Panc1 (cell line): ENCODE measurements around the gene TRPC3. TPM values are rescaled to one million over a fixed set of nuclear protein-coding genes. Genes with fewer than 3 reads are reported as not detected.

Experiments used
- ATAC-seq: fragments of 200-7000 bp; cut with Tn5 transposase; 2 replicates; pipeline ENCODE4 v1.9.1; 2020; ENCODE audit warnings: mild to moderate bottlenecking, moderate library complexity
- BruUV-seq: library from RNA; stranded (reverse); fragments of 400-500 nt; replicated peaks from 2 replicates; lab custom pipeline; 2021; lab: Mats Ljungman, UMichigan
- CTCF ChIA-PET: fragments of 300-600 bp; sonication (Branson Sonifier 250); formaldehyde crosslinking; loops from one replicate; lab custom pipeline; 2022; ENCODE audit warnings: antibody characterized with exemption; lab: Charles Lee
- POLR2A ChIA-PET: fragments of 300-600 bp; sonication (Branson Sonifier 250); formaldehyde crosslinking; loops from one replicate; lab custom pipeline; 2022; ENCODE audit warnings: antibody characterized with exemption; lab: Charles Lee
- DNase-seq: peaks from one replicate; pipeline ENCODE4 v3.0.0-alpha.2; 2010; ENCODE audit warnings: low read depth, low spot score
- H3K27ac ChIP-seq: 2 replicates; pipeline ENCODE4 v1.5.1; 2011; ENCODE audit warnings: mild to moderate bottlenecking, low read length, inconsistent platforms
- H3K27me3 ChIP-seq: fragments of 200-500 bp; sonication (Bioruptor generic); 2 replicates; pipeline ENCODE4 v1.6.0; 2014; ENCODE audit warnings: low read length, inconsistent platforms; ENCODE audit not compliant: control insufficient read depth, insufficient read depth
- H3K36me3 ChIP-seq: fragments of 200-500 bp; sonication (Bioruptor generic); 2 replicates; pipeline ENCODE4 v1.5.1; 2014; ENCODE audit warnings: inconsistent platforms, mild to moderate bottlenecking, low read length, moderate library complexity; ENCODE audit not compliant: control insufficient read depth, insufficient read depth
- H3K4me1 ChIP-seq: 2 replicates; pipeline ENCODE4 v1.5.1; 2011; ENCODE audit warnings: inconsistent platforms, mild to moderate bottlenecking, low read length, moderate library complexity; ENCODE audit not compliant: control insufficient read depth, insufficient read depth
- H3K4me3 ChIP-seq, 2 experiments: 2 replicates each; pipeline ENCODE4 v1.5.1; 2011 to 2012; ENCODE audit warnings: low read depth in 2 of 2, low read length in 2 of 2, mild to moderate bottlenecking in 2 of 2, inconsistent platforms in 1 of 2, moderate library complexity in 1 of 2
- H3K9me3 ChIP-seq: fragments of 200-500 bp; sonication (Bioruptor generic); 2 replicates; pipeline ENCODE4 v1.5.1; 2014; ENCODE audit warnings: low read depth, mild to moderate bottlenecking, inconsistent platforms, low read length, moderate library complexity; ENCODE audit not compliant: control insufficient read depth, insufficient read depth
- CTCF ChIP-seq: fragments of 450-650 bp; IDR thresholded peaks from 2 replicates; pipeline ENCODE4 v1.5.1; 2017; ENCODE audit warnings: mild to moderate bottlenecking
- POLR2AphosphoS5 ChIP-seq: IDR thresholded peaks from 2 replicates; pipeline ENCODE4 v1.6.1; 2012; ENCODE audit warnings: mild to moderate bottlenecking, low read depth, low read length, moderate library complexity
- REST ChIP-seq, 2 experiments: IDR thresholded peaks; 2 replicates each; pipeline ENCODE4 v1.6.1; 2011 to 2012; ENCODE audit warnings: low read depth in 2 of 2, control low read depth in 1 of 2, low read length in 1 of 2, mild to moderate bottlenecking in 1 of 2, moderate library complexity in 1 of 2; ENCODE audit not compliant: insufficient read depth in 1 of 2
- SIN3A ChIP-seq: IDR thresholded peaks from 2 replicates; pipeline ENCODE4 v1.6.1; 2012; ENCODE audit warnings: low read depth, mild to moderate bottlenecking, low read length, moderate library complexity, borderline replicate concordance; ENCODE audit not compliant: insufficient read depth
- TCF7L2 ChIP-seq: IDR thresholded peaks from 2 replicates; pipeline ENCODE4 v1.6.1; 2011; ENCODE audit warnings: mild to moderate bottlenecking, low read depth, low read length, inconsistent platforms
- in situ Hi-C: cut with HindIII; loops from 2 replicates; pipeline ENCODE4 v1.10.0; 2016; ENCODE audit warnings: low sequenced_read_pairs, low pct_unique_long_range_greater_than_20kb
- intact Hi-C: fragments of 100-400 bp; cut with micrococcal nuclease; formaldehyde crosslinking; loops from one replicate; pipeline ENCODE4 v1.10.0; 2022; ENCODE audit not compliant: unreplicated experiment
- total RNA-seq: library from RNA; stranded (reverse); gene quantifications from one replicate; pipeline ENCODE4 v1.2.1, GENCODE V29; 2021; ENCODE audit not compliant: unreplicated experiment

TRPC3 gene
- total RNA-seq, 1 experiment from 2014 or later = 0.08 TPM

- DNase-seq = no peak
- H3K9me3 ChIP-seq = no peaks in the 10 kb centered on the region
- ChIA-PET CTCF (interaction anchor here (0.6 kb wide), 1 partner anchor 37 kb away, joined by 3 read pairs; no protein-coding TSS in a partner anchor), POLR2A (no interaction called here)
- in situ Hi-C loops = no loop called here
- no peaks in the 10 kb centered on the region for H3K4me1 ChIP-seq
- TF ChIP-seq TCF7L2 (no peak), POLR2AphosphoS5 (no peak), REST (IDR thresholded peaks at IDR 0.05; ENCODE audit: insufficient read depth in 1 of 2, low read depth in 2 of 2, low read length in 1 of 2) (no peak)
- BruUV-seq = no TSS peak
- peaks cover 2% of the 10 kb centered on the region; the same call in 1 of the 2 replicates for H3K36me3 ChIP-seq
- H3K4me3 ChIP-seq = no peak overlapping the region
- no peaks in the 10 kb centered on the region for H3K27me3 ChIP-seq
- intact Hi-C loops = no loop called here
- H3K27ac ChIP-seq = no peak overlapping the region
- ATAC-seq = no peak
Observed at GRCh38 chr4:121861426-121861825, 90.4 kb downstream of the TRPC3 start.

DNA sequence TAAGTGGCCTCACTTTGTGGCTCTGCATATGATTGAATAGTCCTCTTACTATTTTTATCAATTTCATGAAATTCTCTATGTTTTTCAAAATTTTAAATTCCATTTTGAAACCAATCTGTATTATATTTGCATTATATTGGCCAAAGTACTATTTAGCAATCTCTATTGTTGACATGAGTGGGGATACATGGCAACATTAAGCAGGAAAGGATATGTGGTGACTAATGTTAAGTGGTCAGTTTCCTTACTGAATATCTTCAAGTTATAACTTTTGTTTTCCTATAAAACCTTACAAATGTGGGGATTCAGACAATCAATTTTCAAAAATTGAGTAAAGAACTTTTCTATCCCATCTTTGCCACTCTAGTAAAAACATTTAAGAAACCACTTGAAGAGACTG, 91.7 kb downstream of the TRPC3 start:
- in situ Hi-C loops (no loop called here), intact Hi-C loops (no loop called here)
- DNase-seq = no peak
- CTCF ChIA-PET = no interaction called here
- Histone ChIP-seq H3K36me3 (peaks cover 2% of the 10 kb centered on the region; the same call in 1 of the 2 replicates), H3K27ac (no peak overlapping the region), H3K27me3 (no peaks in the 10 kb centered on the region), H3K9me3 (no peaks in the 10 kb centered on the region), H3K4me3 (no peak overlapping the region), H3K4me1 (no peaks in the 10 kb centered on the region)
- POLR2A ChIA-PET = no interaction called here
- TF ChIP-seq POLR2AphosphoS5 = no peak
- no peak for TF ChIP-seq SIN3A
- TF ChIP-seq TCF7L2 = no peak
- no peak for TF ChIP-seq REST (IDR thresholded peaks at IDR 0.05; ENCODE audit: insufficient read depth in 1 of 2, low read depth in 2 of 2, low read length in 1 of 2)
- TF ChIP-seq CTCF = no peak
- ATAC-seq = no peak
- no TSS peak for BruUV-seq
